ENCODE results near the gene APBB2.

GRCh38 chr4:41218703-41219102 lies 4.4 kb upstream of the APBB2 start:
- TF ChIP-seq MAFK (IDR thresholded peaks at IDR 0.05; ENCODE audit: low read depth, low read length) (no peak), CHD2 (IDR thresholded peaks at IDR 0.05; ENCODE audit: low read length) (no peak)

All from H1 (cell line).